B cell (primary cell): Measurements from ENCODE around the gene AMACR. TPM values are rescaled to one million over a fixed set of nuclear protein-coding genes. Genes with fewer than 3 reads are reported as not detected.

Experiments
- ATAC-seq: fragments of 200-7000 bp; cut with Tn5 transposase; one replicate; pipeline ENCODE4 v1.10.0; 2021; ENCODE audit warnings: low read depth, mild to moderate bottlenecking, moderate number of reproducible peaks, moderate library complexity
- CTCF ChIA-PET: fragments of 350-600 bp; sonication (Branson Sonifier 250); formaldehyde crosslinking; loops from one replicate; lab custom pipeline; 2021; ENCODE audit warnings: antibody characterized with exemption, inconsistent platforms; lab: Charles Lee
- POLR2A ChIA-PET: fragments of 350-600 bp; sonication (Branson Sonifier 250); formaldehyde crosslinking; loops from one replicate; lab custom pipeline; 2021; ENCODE audit warnings: antibody characterized with exemption; lab: Charles Lee
- DNase-seq: peaks from one replicate; pipeline ENCODE4 v3.0.0; 2013
- H2AFZ ChIP-seq: 2 replicates; pipeline ENCODE4 v1.6.1; 2012; ENCODE audit warnings: mild to moderate bottlenecking, low read depth, low read length; ENCODE audit not compliant: insufficient read depth, poor library complexity, severe bottlenecking
- H3K27ac ChIP-seq, 2 donors: 1 replicate in 1 of 2; 2 replicates in 1 of 2; pipeline ENCODE4 v1.5.1; 2012 to 2013; ENCODE audit warnings: low read length in 2 of 2, mild to moderate bottlenecking in 2 of 2, moderate library complexity in 1 of 2
- H3K27me3 ChIP-seq, 4 experiments: fragments of 200-600 bp in 1 of 4; sonication (generic) in 1 of 4; replicated peaks in 1 of 4; 1 replicate in 2 of 4; 2 replicates in 2 of 4; pipeline versions ENCODE4 v1.6.1 to v1.7.0; 2013 to 2016; ENCODE audit warnings: low read length in 3 of 4, mild to moderate bottlenecking in 2 of 4, mixed read lengths in 1 of 4, moderate library complexity in 1 of 4; ENCODE audit not compliant: insufficient read depth in 4 of 4, control insufficient read depth in 3 of 4; ENCODE audit errors: control extremely low read depth in 1 of 4
- H3K36me3 ChIP-seq, 2 experiments: replicated peaks in 1 of 2; 1 replicate in 1 of 2; 2 replicates in 1 of 2; pipeline versions ENCODE4 v1.6.1 to v1.7.1; 2013; ENCODE audit warnings: low read length in 1 of 2; ENCODE audit not compliant: insufficient read depth in 2 of 2, control insufficient read depth in 1 of 2; ENCODE audit errors: control extremely low read depth in 1 of 2, extremely low read depth in 1 of 2
- H3K4me1 ChIP-seq, 2 donors: fragments of 200-600 bp in 1 of 2; sonication (generic) in 1 of 2; 1 replicate in 1 of 2; 2 replicates in 1 of 2; pipeline versions ENCODE4 v1.5.1 to v1.6.1; 2013 to 2017; ENCODE audit warnings: low read length in 2 of 2; ENCODE audit not compliant: control insufficient read depth in 2 of 2, insufficient read depth in 2 of 2
- H3K4me2 ChIP-seq: replicated peaks from 2 replicates; pipeline ENCODE3; 2012; ENCODE audit warnings: mild to moderate bottlenecking, low read depth, low read length; ENCODE audit not compliant: poor library complexity, severe bottlenecking
- H3K4me3 ChIP-seq, 5 experiments: fragments of 200-600 bp in 1 of 5; sonication (generic) in 1 of 5; 1 replicate in 3 of 5; 2 replicates in 2 of 5; pipeline versions ENCODE4 v1.5.1 to v1.7.0; 2011 to 2016; ENCODE audit warnings: low read length in 4 of 5, mild to moderate bottlenecking in 4 of 5, low read depth in 2 of 5, control low read depth in 1 of 5, moderate library complexity in 1 of 5; ENCODE audit not compliant: insufficient read depth in 1 of 5; ENCODE audit errors: control extremely low read depth in 1 of 5, extremely low read depth in 1 of 5
- H3K79me2 ChIP-seq: fragments of 200-600 bp; sonication (generic); one replicate; pipeline ENCODE4 v1.6.0; 2016; ENCODE audit warnings: low read length; ENCODE audit not compliant: control insufficient read depth, insufficient read depth
- H3K9ac ChIP-seq: fragments of 200-600 bp; sonication (generic); 2 replicates; pipeline ENCODE4 v1.6.1; 2017; ENCODE audit warnings: mild to moderate bottlenecking, low read length, moderate library complexity
- H3K9me3 ChIP-seq, 3 donors: one replicate each; pipeline versions ENCODE4 v1.6.1 to v1.7.1; 2013; ENCODE audit warnings: low read length in 2 of 3; ENCODE audit not compliant: control insufficient read depth in 2 of 3, insufficient read depth in 1 of 3; ENCODE audit errors: control extremely low read depth in 1 of 3
- H4K20me1 ChIP-seq: 2 replicates; pipeline ENCODE4 v1.6.0; 2012; ENCODE audit warnings: mild to moderate bottlenecking, low read length; ENCODE audit not compliant: insufficient read depth, control insufficient read depth, poor library complexity, severe bottlenecking
- H3K27ac Mint-ChIP-seq: one replicate; pipeline ENCODE4 v1.8.0; 2021; ENCODE audit warnings: mixed read lengths
- H3K27me3 Mint-ChIP-seq: one replicate; pipeline ENCODE4 v1.8.0; 2021; ENCODE audit warnings: mixed read lengths
- H3K4me1 Mint-ChIP-seq: one replicate; pipeline ENCODE4 v1.8.0; 2021; ENCODE audit warnings: mixed read lengths
- H3K4me3 Mint-ChIP-seq: one replicate; pipeline ENCODE4 v1.8.0; 2021; ENCODE audit warnings: mixed read lengths
- H3K9me3 Mint-ChIP-seq: one replicate; pipeline ENCODE4 v1.8.0; 2022; ENCODE audit warnings: mixed read lengths; ENCODE audit not compliant: insufficient read depth
- CTCF ChIP-seq: fragments of 200-600 bp; IDR thresholded peaks from one replicate; pipeline ENCODE4 v1.8.0; 2022; ENCODE audit warnings: antibody characterized with exemption, mild to moderate bottlenecking
- EZH2 ChIP-seq: IDR thresholded peaks from 2 replicates; pipeline ENCODE4 v1.6.1; 2012; ENCODE audit warnings: borderline replicate concordance, low read depth, mild to moderate bottlenecking, moderate library complexity, low read length; ENCODE audit not compliant: insufficient read depth, poor library complexity, severe bottlenecking
- WGBS: methylation state at CpG from one replicate; pipeline ENCODE4 v1.1.5; 2013; ENCODE audit warnings: missing lambda C conversion rate; ENCODE audit not compliant: insufficient coverage; 5-methylcytosine and 5-hydroxymethylcytosine counted together
- intact Hi-C: fragments of 100-400 bp; cut with micrococcal nuclease; formaldehyde crosslinking; loops from one replicate; pipeline ENCODE4 v1.10.0; 2022
- polyA minus RNA-seq: library from RNA; depleted of rRNA, polyadenylated mRNA; stranded (reverse); fragments of >200 nt; gene quantifications from 2 replicates; pipeline ENCODE4 v1.2.3, GENCODE V29; 2012
- polyA plus RNA-seq: library from polyadenylated mRNA; depleted of rRNA; stranded (reverse); fragments of >200 nt; gene quantifications from 2 replicates; pipeline ENCODE4 v1.2.3, GENCODE V29; 2012
- total RNA-seq, 2 donors: library from RNA; stranded (reverse); fragments of 120-200 nt in 1 of 2; gene quantifications; 1 replicate in 1 of 2; 2 replicates in 1 of 2; pipeline versions ENCODE4 v1.2.3 to v1.2.4, GENCODE V29; 2013 to 2022

Gene AMACR
- total RNA-seq, result 4.4 and 5.8 TPM in 2 replicates
- 5.9 TPM for total RNA-seq (2013)
- polyA plus RNA-seq, result 1.6 and 2.6 TPM in 2 replicates
- 2.1 and 5.7 TPM in 2 replicates for polyA minus RNA-seq

GRCh38 chr5:34007621-34008600 is at the start of gene AMACR:
Gene AMACR, minus strand, starts transcription at chr5:34008050. Its CDS starts 31 bp downstream, at chr5:34008019.
- ChIA-PET POLR2A (interaction anchor here (0.6 to 2.0 kb wide), 5 partner anchors 38 to 922 kb away, joined by 3 to 5 read pairs (median 3); partner anchors contain the start of genes BRIX1, DNAJC21, RAD1 and TTC23L), CTCF (interaction anchor here (1.0 to 1.3 kb wide), 3 partner anchors 9 to 10 kb away, joined by 3 to 5 read pairs (median 3); no protein-coding TSS in a partner anchor)
- DNase-seq (peak; percentile 87), ATAC-seq (peak; percentile 90)
- Histone ChIP-seq H3K4me2 (peak within 1 kb of the TSS; percentile 74), H3K27me3 (no peaks in the 10 kb centered on the region), H3K9me3 (no peaks in the 10 kb centered on the region), H3K79me2 (peaks cover 6% of the 10 kb centered on the region), H3K36me3 (peaks cover 6 to 7% of the 10 kb centered on the region in 2 experiments), H3K4me1 (peaks cover 9 to 15% of the 10 kb centered on the region in 2 donors), H2AFZ (peak within 1 kb of the TSS; percentile 91), H3K9ac (peak within 1 kb of the TSS; percentile 82), H3K27ac (peak within 1 kb of the TSS; percentile 72 to 77), H3K4me3 (peak within 1 kb of the TSS; percentile 76 to 98 (median 92)), H4K20me1 (no peaks in the 10 kb centered on the region)
- H3K27ac Mint-ChIP-seq, result peak within 1 kb of the TSS; percentile 92
- H3K9me3 Mint-ChIP-seq, result no peaks in the 10 kb centered on the region
- peak within 1 kb of the TSS; percentile 95 for H3K4me3 Mint-ChIP-seq
- intact Hi-C loops, result loop anchor here (2.0 to 5.0 kb wide), 3 partner anchors 567 to 1566 kb away; partner anchors contain the start of genes BRIX1, RAD1, TARS1 and ZFR
- H3K4me1 Mint-ChIP-seq, result peaks cover 22% of the 10 kb centered on the region
- under 1% methylated on average over 71 of the region's 76 CpGs for WGBS
- no peak for TF ChIP-seq EZH2
- TF ChIP-seq CTCF, result no peak
- no peaks in the 10 kb centered on the region for H3K27me3 Mint-ChIP-seq
